Caco-2 (cell line): ENCODE data around the gene SRRM4. TPM values are rescaled to one million over a fixed set of nuclear protein-coding genes. Genes with fewer than 3 reads are reported as not detected.

Experiments
- BruUV-seq: library from RNA; stranded (reverse); fragments of 400-500 nt; replicated peaks from 2 replicates; lab custom pipeline; 2021; lab: Mats Ljungman, UMichigan
- CTCF ChIA-PET: fragments of 300-600 bp; sonication (Branson Sonifier 250); formaldehyde crosslinking; loops from one replicate; lab custom pipeline; 2022; ENCODE audit warnings: antibody characterized with exemption; lab: Charles Lee
- POLR2A ChIA-PET: fragments of 300-600 bp; sonication (Branson Sonifier 250); formaldehyde crosslinking; loops from one replicate; lab custom pipeline; 2022; ENCODE audit warnings: antibody characterized with exemption; lab: Charles Lee
- DNase-seq, 2 experiments: peaks; one replicate each; pipeline versions ENCODE4 v3.0.0 to v3.0.0-alpha.2; 2020 to 2022
- H3K27me3 ChIP-seq: replicated peaks from 2 replicates; pipeline ENCODE4 v1.6.0; 2011; ENCODE audit warnings: low read length; ENCODE audit not compliant: control insufficient read depth, insufficient read depth
- H3K36me3 ChIP-seq: 2 replicates; pipeline ENCODE4 v1.5.1; 2011; ENCODE audit warnings: low read length; ENCODE audit not compliant: control insufficient read depth, insufficient read depth
- H3K4me1 ChIP-seq: fragments of 250-450 bp; sonication (Bioruptor Pico); 2 replicates; pipeline ENCODE4 v1.5.1; 2020; ENCODE audit warnings: mild to moderate bottlenecking
- H3K4me3 ChIP-seq: 2 replicates; pipeline ENCODE4 v1.5.1; 2011; ENCODE audit warnings: low read depth, mild to moderate bottlenecking, control low read depth, low read length
- H3K9me3 ChIP-seq: fragments of 250-450 bp; sonication (Bioruptor Pico); 2 replicates; pipeline ENCODE4 v1.5.1; 2020; ENCODE audit warnings: mild to moderate bottlenecking, moderate library complexity
- H3K27ac Mint-ChIP-seq: one replicate; pipeline ENCODE4 v1.8.0; 2022; ENCODE audit warnings: mixed read lengths; ENCODE audit not compliant: unreplicated experiment
- H3K27me3 Mint-ChIP-seq: one replicate; pipeline ENCODE4 v1.8.0; 2022; ENCODE audit warnings: mixed read lengths; ENCODE audit not compliant: insufficient read depth, unreplicated experiment
- H3K36me3 Mint-ChIP-seq: one replicate; pipeline ENCODE4 v1.8.0; 2022; ENCODE audit warnings: mild to moderate bottlenecking, mixed read lengths; ENCODE audit not compliant: insufficient read depth, unreplicated experiment
- H3K4me1 Mint-ChIP-seq: one replicate; pipeline ENCODE4 v1.8.0; 2022; ENCODE audit warnings: low read depth, mixed read lengths; ENCODE audit not compliant: unreplicated experiment
- H3K4me3 Mint-ChIP-seq: one replicate; pipeline ENCODE4 v1.8.0; 2022; ENCODE audit warnings: mild to moderate bottlenecking, moderate library complexity, mixed read lengths; ENCODE audit not compliant: unreplicated experiment
- H3K9me3 Mint-ChIP-seq: one replicate; pipeline ENCODE4 v1.8.0; 2022; ENCODE audit warnings: mixed read lengths; ENCODE audit not compliant: unreplicated experiment
- CTCF ChIP-seq, 2 experiments: fragments of 200-600 bp in 1 of 2; IDR thresholded peaks; 1 replicate in 1 of 2; 2 replicates in 1 of 2; pipeline versions ENCODE4 v1.5.1 to v1.8.0; 2011 to 2022; ENCODE audit warnings: antibody characterized with exemption in 1 of 2, control low read depth in 1 of 2, inconsistent platforms in 1 of 2, low read depth in 1 of 2, low read length in 1 of 2, mild to moderate bottlenecking in 1 of 2, moderate library complexity in 1 of 2; ENCODE audit not compliant: insufficient read depth in 1 of 2, severe bottlenecking in 1 of 2, unreplicated experiment in 1 of 2
- intact Hi-C: fragments of 100-400 bp; cut with micrococcal nuclease; formaldehyde crosslinking; loops from one replicate; pipeline ENCODE4 v1.10.0; 2022; ENCODE audit not compliant: unreplicated experiment
- total RNA-seq: library from RNA; stranded (reverse); gene quantifications from 2 replicates; pipeline ENCODE4 v1.2.3, GENCODE V29; 2022

Gene SRRM4
- total RNA-seq, 1 experiment from 2014 or later: not detected

DNA sequence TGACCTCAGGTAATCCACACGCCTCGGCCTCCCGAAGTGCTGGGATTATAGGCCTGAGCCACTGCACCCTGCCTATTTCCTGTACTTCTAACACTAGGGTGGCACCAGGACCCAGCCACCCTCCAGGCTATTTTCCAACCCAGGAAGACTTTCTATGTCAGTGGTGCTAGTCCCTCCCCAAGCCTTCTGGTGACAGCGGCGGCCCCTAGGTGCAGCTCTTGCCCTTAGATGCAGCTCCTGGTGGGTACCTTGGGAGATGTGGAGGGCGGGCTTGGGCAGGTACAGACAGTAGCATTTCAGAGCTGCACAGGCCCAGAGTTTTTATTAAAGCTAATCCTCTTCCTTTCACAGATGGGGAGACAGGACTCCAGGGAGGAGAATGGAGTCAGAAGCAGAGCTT is 62.8 kb downstream of the SRRM4 start:
- no peak for DNase-seq
- no peaks in the 10 kb centered on the region for H3K27me3 ChIP-seq
- ChIA-PET CTCF (no interaction called here), POLR2A (no interaction called here)
- Mint-ChIP-seq H3K27ac (no peak overlapping the region), H3K27me3 (no peaks in the 10 kb centered on the region), H3K9me3 (no peaks in the 10 kb centered on the region), H3K4me1 (no peaks in the 10 kb centered on the region), H3K36me3 (no peaks in the 10 kb centered on the region), H3K4me3 (no peak overlapping the region)
- no peak for TF ChIP-seq CTCF (IDR thresholded peaks at IDR 0.05; ENCODE audit: insufficient read depth in 1 of 2, low read depth in 1 of 2, low read length in 1 of 2, severe bottlenecking in 1 of 2, unreplicated experiment in 1 of 2)
- intact Hi-C loops: no loop called here
- no peaks in the 10 kb centered on the region for H3K36me3 ChIP-seq
- no TSS peak for BruUV-seq
- no peak overlapping the region for H3K4me3 ChIP-seq
- H3K4me1 ChIP-seq: no peaks in the 10 kb centered on the region
- no peaks in the 10 kb centered on the region for H3K9me3 ChIP-seq

- H3K4me3 Mint-ChIP-seq: no peak overlapping the region
- no peaks in the 10 kb centered on the region for H3K36me3 Mint-ChIP-seq
- ChIA-PET CTCF (interaction anchor here (1.1 kb wide), 1 partner anchor 11 kb away, joined by 4 read pairs; no protein-coding TSS in a partner anchor), POLR2A (no interaction called here)
- Histone ChIP-seq H3K36me3 (no peaks in the 10 kb centered on the region), H3K9me3 (no peaks in the 10 kb centered on the region), H3K4me1 (no peaks in the 10 kb centered on the region), H3K4me3 (no peak overlapping the region), H3K27me3 (no peaks in the 10 kb centered on the region)
- H3K27me3 Mint-ChIP-seq: no peaks in the 10 kb centered on the region
- BruUV-seq: no TSS peak
- no peak overlapping the region for H3K27ac Mint-ChIP-seq
- no peak for DNase-seq
- intact Hi-C loops: no loop called here
- H3K9me3 Mint-ChIP-seq: no peaks in the 10 kb centered on the region
- H3K4me1 Mint-ChIP-seq: no peaks in the 10 kb centered on the region
- no peak for TF ChIP-seq CTCF (IDR thresholded peaks at IDR 0.05; ENCODE audit: insufficient read depth in 1 of 2, low read depth in 1 of 2, low read length in 1 of 2, severe bottlenecking in 1 of 2, unreplicated experiment in 1 of 2)
These were observed 66.3 kb downstream of the SRRM4 start for GRCh38 chr12:119047641-119048040.

- Histone ChIP-seq H3K27me3 (no peaks in the 10 kb centered on the region), H3K4me3 (no peak overlapping the region), H3K4me1 (no peaks in the 10 kb centered on the region), H3K36me3 (no peaks in the 10 kb centered on the region), H3K9me3 (no peaks in the 10 kb centered on the region)
- ChIA-PET POLR2A (no interaction called here), CTCF (no interaction called here)
- no peaks in the 10 kb centered on the region for H3K9me3 Mint-ChIP-seq
- no peak overlapping the region for H3K4me3 Mint-ChIP-seq
- no peak overlapping the region for H3K27ac Mint-ChIP-seq
- no peaks in the 10 kb centered on the region for H3K4me1 Mint-ChIP-seq
- no peak for TF ChIP-seq CTCF (IDR thresholded peaks at IDR 0.05; ENCODE audit: insufficient read depth in 1 of 2, low read depth in 1 of 2, low read length in 1 of 2, severe bottlenecking in 1 of 2, unreplicated experiment in 1 of 2)
- no peaks in the 10 kb centered on the region for H3K36me3 Mint-ChIP-seq
- no TSS peak for BruUV-seq
- peaks cover 4% of the 10 kb centered on the region for H3K27me3 Mint-ChIP-seq
- intact Hi-C loops: no loop called here
- no peak for DNase-seq
These were observed 69.3 kb downstream of the SRRM4 start for GRCh38 chr12:119050663-119051062.
